Kidney (tissue), 14 donors: ENCODE data around the gene SNRNP48. TPM values are rescaled to one million over a fixed set of nuclear protein-coding genes. Genes with fewer than 3 reads are reported as not detected.

Experiments
- DNase-seq, 5 donors: peaks; one replicate each; pipeline ENCODE4 v3.0.0-alpha.2; 2013 to 2020
- FAIRE-seq: peaks from 2 replicates; lab custom pipeline; 2012; peaks lifted over from hg19 to GRCh38; lab: Jason Lieb, UNC
- H3K27ac ChIP-seq, 2 donors: one replicate each; pipeline ENCODE4 v1.7.0; 2013; ENCODE audit warnings: low read depth in 2 of 2, low read length in 2 of 2, inconsistent platforms in 1 of 2
- H3K27me3 ChIP-seq: one replicate; pipeline ENCODE4 v1.7.1; 2013; ENCODE audit warnings: low read length, inconsistent platforms; ENCODE audit not compliant: control insufficient read depth, insufficient read depth
- H3K36me3 ChIP-seq, 3 donors: one replicate each; pipeline versions ENCODE4 v1.7.0 to v1.7.1; 2013; ENCODE audit warnings: low read length in 3 of 3, control low read depth in 1 of 3, inconsistent platforms in 1 of 3; ENCODE audit not compliant: insufficient read depth in 3 of 3, control insufficient read depth in 2 of 3
- H3K4me1 ChIP-seq, 3 donors: one replicate each; pipeline versions ENCODE4 v1.7.0 to v1.7.1; 2013; ENCODE audit warnings: low read length in 3 of 3, inconsistent platforms in 1 of 3, low read depth in 1 of 3; ENCODE audit not compliant: control insufficient read depth in 2 of 3, insufficient read depth in 2 of 3
- H3K4me3 ChIP-seq, 3 donors: one replicate each; pipeline versions ENCODE4 v1.7.0 to v1.8.1; 2013; ENCODE audit warnings: low read length in 3 of 3, control low read depth in 1 of 3, inconsistent platforms in 1 of 3
- H3K9ac ChIP-seq, 3 donors: one replicate each; pipeline versions ENCODE4 v1.7.0 to v1.7.1; 2013; ENCODE audit warnings: low read length in 3 of 3, control low read depth in 1 of 3, inconsistent platforms in 1 of 3
- H3K9me3 ChIP-seq, 3 donors: one replicate each; pipeline versions ENCODE4 v1.7.0 to v1.7.1; 2013; ENCODE audit warnings: low read length in 3 of 3, control low read depth in 1 of 3, inconsistent platforms in 1 of 3; ENCODE audit not compliant: control insufficient read depth in 2 of 3, insufficient read depth in 1 of 3
- intact Hi-C: fragments of 100-400 bp; cut with DNase I; formaldehyde crosslinking; loops from one replicate; pipeline ENCODE4 v1.11.1; 2022
- polyA plus RNA-seq: library from polyadenylated mRNA; stranded (reverse); fragments of 350-450 nt; fragmentation: Illumina TruSeq; extraction: RNeasy Lipid Tissue Mini Kit (QIAGEN cat#74804); gene quantifications from one replicate; pipeline ENCODE4 v1.2.3, GENCODE V29; 2014; ENCODE audit warnings: low read depth, low replicate concordance; ENCODE audit not compliant: insufficient read depth
- total RNA-seq: library from RNA; stranded (reverse); fragmentation: NEBNext Ultra II Directional; extraction: Animal tissue kit (Norgen Biotek cat#: 25700); gene quantifications from one replicate; pipeline ENCODE4 v1.2.1, GENCODE V29; 2021
- TF ChIP-seq, protein P1 (sequence below): IDR thresholded peaks from 3 replicates; pipeline ENCODE4 v1.5.1; 2012; ENCODE audit warnings: mild to moderate bottlenecking, moderate library complexity, borderline replicate concordance; ENCODE audit not compliant: insufficient read depth; ENCODE audit errors: extremely low read depth
- donor health status: control.
- donor health status: control.
- donor health status: control.
- donor health status: control.
- donor health status: control.
- donor health status: DM: yes; HTN: yes; CAD: no.
- donor health status: Normal renal cell carcinoma (clear cell type).

Gene SNRNP48
- total and polyA plus RNA-seq, 2 donors from 2014 or later, result 5.2 to 12.1 TPM

DNA sequence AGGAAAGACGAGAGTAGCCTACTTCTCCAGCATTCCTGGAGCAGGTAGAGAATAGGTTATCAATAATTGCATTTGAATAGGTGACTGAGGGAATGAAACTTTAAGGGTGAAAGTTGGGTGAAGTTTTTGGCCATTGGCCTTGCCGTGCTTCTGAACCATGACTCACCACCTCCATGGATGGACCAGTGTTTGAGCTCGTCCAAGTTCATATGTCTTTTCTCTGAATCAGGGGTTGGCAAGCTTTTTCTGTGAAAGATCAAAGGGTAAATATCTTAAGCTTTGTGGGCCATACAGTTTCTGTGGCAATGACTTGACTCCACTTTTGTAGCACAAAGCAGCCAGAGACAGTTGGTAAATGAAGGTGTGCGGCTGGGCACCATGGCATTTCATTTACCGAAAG, 31.8 kb downstream of the SNRNP48 start:
- Histone ChIP-seq H3K9me3 (no peaks in the 10 kb centered on the region), H3K9ac (no peak overlapping the region), H3K4me3 (no peak overlapping the region), H3K36me3 (no peaks in the 10 kb centered on the region), H3K27ac (no peak overlapping the region), H3K27me3 (no peaks in the 10 kb centered on the region), H3K4me1 (peaks cover 0 to 2% (median 0%) of the 10 kb centered on the region in 3 donors)
- no peak for DNase-seq
- no peak for FAIRE-seq
- TF ChIP-seq, protein P1, sequence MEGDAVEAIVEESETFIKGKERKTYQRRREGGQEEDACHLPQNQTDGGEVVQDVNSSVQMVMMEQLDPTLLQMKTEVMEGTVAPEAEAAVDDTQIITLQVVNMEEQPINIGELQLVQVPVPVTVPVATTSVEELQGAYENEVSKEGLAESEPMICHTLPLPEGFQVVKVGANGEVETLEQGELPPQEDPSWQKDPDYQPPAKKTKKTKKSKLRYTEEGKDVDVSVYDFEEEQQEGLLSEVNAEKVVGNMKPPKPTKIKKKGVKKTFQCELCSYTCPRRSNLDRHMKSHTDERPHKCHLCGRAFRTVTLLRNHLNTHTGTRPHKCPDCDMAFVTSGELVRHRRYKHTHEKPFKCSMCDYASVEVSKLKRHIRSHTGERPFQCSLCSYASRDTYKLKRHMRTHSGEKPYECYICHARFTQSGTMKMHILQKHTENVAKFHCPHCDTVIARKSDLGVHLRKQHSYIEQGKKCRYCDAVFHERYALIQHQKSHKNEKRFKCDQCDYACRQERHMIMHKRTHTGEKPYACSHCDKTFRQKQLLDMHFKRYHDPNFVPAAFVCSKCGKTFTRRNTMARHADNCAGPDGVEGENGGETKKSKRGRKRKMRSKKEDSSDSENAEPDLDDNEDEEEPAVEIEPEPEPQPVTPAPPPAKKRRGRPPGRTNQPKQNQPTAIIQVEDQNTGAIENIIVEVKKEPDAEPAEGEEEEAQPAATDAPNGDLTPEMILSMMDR, result no peak
- intact Hi-C loops, result no loop called here

DNA sequence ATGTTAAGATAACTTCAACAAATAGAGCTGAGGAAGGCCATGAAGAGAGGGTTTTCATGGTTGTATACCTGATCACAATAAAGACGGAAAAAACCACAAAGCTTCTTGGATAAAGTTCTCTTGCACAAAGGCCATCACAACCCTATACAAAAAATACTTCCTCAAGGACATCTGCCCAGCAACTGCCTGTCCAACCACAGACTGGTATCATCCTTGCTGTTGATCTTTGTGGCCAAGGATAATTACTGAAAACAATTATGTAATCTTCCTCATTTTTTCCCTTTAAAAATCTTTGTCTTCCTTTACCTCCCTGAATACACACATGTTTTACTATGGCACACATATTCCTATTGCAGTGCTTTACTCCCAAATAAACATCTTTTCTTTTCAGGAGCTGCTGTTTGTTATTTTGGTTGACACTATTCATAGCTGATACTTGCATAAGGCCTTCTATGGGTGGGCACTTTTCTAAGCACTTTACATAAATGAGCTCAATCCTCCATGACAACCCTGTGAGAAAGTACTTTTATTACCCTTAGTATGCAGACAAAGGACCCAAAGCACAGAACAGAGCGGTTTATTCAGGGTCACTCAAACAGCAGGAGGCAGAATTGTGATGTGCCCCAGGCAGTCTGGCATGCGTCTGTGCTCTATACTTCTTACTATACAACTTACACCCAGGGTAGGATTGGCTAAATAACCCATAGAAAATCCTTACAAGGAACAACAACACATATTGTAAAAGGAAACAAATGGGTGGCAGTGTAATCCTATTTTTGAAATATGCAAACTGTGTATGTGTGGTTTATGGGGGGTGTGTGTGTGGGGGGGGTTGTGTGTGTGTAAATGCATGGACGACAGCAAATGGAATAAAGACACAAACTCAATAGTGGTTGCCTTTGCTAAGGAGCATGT, 35.1 kb downstream of the SNRNP48 start:
- Histone ChIP-seq H3K4me3 (no peak overlapping the region), H3K9me3 (no peaks in the 10 kb centered on the region), H3K4me1 (no peaks in the 10 kb centered on the region), H3K9ac (no peak overlapping the region), H3K27me3 (no peaks in the 10 kb centered on the region), H3K36me3 (no peaks in the 10 kb centered on the region), H3K27ac (no peak overlapping the region)
- intact Hi-C loops, result no loop called here
- TF ChIP-seq, protein P1, result no peak
- FAIRE-seq, result no peak
- DNase-seq, result peak in 2 of 5 donors; percentile 27 to 35

DNA sequence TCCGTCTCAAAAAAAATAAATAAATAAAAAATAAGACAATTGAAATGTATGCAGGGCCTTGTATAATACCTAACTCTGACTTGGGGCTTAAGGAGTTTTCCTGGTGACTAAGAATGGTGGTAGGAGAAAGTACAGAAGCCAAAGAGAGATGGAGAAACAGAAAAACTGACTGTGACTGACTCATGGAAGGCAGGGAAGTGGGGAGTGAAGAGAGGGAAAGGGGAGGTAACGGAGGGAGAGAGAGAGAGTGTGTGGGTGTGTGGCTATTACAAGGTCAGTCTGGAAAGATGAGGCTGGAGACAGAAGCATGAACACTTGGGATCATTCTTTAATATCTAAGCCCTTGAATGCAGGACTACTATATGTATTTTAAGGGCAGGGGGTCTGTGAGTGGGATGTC, 38.5 kb downstream of the SNRNP48 start:
- Histone ChIP-seq H3K4me3 (no peak overlapping the region), H3K4me1 (no peaks in the 10 kb centered on the region), H3K9me3 (no peaks in the 10 kb centered on the region), H3K36me3 (no peaks in the 10 kb centered on the region), H3K27me3 (no peaks in the 10 kb centered on the region), H3K27ac (no peak overlapping the region), H3K9ac (no peak overlapping the region)
- FAIRE-seq (no peak), DNase-seq (no peak)
- TF ChIP-seq, protein P1, result no peak
- intact Hi-C loops, result no loop called here
